HG02642 (cell line): ENCODE measurements around the gene HTRA1.

Source experiments
- ATAC-seq: cut with Tn5 transposase; IDR thresholded peaks from one replicate; pipeline ENCODE4 v1.9.1; 2021; ENCODE audit warnings: mild to moderate bottlenecking; ENCODE audit not compliant: unreplicated experiment, poor library complexity

HTRA1 gene

GRCh38 chr10:122471531-122472177 is 10.3 kb downstream of the HTRA1 start:
- ATAC-seq: no peak

DNA sequence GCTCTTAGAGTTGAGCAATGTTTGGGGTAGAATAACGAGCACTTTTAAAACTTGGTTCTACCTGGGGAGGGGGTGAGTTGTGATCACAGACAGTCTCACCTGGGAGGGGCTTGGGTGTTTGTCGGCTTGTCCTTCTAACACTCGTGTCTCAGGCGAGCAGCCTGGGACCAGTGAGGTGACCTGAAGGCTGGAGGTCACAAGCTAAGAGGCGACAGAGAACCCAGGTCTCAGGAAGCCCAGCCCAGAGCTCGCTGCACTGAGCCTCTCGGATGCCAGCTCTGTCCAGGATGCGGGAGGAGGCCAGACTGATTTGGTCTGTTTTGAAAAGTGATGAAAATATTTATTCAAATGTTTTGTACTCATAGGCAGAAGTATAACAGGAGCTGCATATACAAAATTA is 11.8 kb downstream of the HTRA1 start:
- ATAC-seq: no peak

DNA sequence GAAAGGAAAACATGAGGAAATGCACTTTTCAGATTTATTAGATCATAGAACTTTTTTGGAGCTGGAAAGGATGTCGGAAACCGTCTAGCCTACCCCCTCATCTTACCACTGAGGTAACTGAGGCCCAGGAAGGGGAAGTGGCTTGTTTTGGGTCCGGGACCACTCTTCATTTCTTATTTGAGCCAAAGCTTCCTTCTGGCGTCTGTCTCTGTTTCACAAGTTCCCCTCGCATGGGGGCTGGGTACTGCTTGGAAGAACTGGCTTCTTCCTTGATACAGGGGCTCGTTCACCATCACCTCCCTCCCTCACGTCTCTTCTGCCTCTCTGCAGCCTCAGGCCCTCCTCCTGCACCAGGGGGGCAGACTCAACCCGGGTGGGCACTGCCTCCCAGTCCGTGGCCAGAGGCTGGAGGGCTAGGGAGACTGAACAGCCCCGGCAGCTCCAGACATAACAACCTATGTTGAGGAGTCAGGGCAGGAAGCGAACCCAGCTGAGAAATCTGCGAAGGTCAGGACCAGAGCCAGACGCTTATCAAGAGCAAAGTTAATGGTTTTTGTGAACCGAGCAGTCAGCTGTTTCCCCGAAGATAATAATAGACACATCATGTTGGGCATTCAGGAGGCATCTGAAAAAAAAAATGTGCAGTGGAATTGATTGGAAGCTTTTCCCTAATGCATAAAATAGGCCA is 12.9 kb downstream of the HTRA1 start:
- ATAC-seq: no peak

- ATAC-seq: no peak
Measured at GRCh38 chr10:122475100-122475499, 13.7 kb downstream of the HTRA1 start.

DNA sequence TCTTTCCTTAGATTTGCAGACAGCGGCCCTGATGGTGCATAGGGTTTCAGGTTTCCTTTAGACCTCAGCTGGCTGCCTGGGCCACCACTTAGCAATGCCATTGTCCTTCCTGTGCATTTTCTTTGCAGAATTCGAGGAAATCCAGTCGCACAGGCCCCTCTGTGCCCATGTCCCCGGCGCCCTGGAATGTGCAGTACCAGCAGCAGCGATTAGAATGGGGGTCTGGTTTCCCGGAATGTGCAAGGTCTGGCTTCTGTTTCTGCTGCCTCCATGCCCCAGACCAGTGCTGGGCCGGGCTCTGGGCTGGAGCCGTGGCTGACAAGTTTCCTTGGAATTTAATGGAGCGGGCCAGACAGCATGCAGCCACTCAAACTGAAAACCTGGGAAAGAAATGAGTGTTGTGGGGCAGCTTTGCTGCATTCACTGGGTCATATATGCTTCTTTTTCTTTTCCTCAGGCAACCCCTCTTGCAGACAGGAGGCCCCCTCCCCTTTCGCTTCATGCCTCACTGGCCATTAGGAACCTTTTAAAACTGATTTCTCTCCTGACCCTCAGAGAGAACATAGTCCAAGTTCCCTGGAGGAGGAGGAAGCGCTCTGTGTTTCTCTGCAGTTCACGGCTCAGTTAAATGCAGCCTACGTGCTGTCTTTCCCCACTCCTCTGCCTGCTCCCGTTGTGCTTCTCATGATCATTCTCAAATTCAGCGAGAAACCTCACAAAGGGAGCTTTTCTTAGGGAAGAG is 14.4 kb downstream of the HTRA1 start:
- no peak for ATAC-seq

DNA sequence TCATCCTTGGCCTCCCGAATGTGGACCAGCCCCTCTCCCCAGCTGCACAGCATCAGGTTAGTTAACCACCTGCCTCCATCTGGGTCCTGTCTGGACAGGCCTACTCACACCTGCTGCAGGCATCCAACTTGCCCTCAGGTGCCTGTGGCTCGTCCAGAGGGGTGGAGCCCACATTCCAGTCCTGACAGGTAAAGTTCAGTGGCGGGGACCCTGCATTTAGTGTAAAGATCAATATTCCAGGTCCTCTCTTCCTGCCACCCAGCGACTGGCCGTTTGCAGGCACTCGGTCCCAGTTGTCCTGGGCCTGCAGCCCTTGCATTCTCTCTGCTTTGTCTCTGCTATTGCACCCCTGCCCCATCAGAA is 15.0 kb downstream of the HTRA1 start:
- no peak for ATAC-seq

- ATAC-seq: no peak
Measured at GRCh38 chr10:122477436-122477835, 16.1 kb downstream of the HTRA1 start.

DNA sequence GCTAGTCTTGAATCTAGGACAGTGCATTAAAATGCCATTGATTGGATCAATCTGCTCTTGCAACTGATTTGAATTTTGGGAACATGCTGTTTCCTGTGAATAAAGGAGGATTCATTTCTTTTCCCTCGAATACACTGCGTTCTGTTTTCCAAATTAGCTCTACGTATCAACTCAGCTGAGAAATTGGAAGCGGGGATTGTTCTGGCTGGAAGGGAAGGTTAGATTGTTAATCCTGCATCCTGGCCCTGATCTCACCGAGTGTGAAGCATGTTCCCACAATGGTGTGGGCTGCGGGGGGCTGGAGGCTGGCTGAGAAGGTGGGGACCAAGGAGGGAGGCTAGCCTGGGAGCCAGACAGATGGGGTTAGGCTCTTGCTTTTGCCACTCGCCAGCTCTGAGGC is 17.6 kb downstream of the HTRA1 start:
- no peak for ATAC-seq

- ATAC-seq: no peak
Measured at GRCh38 chr10:122480146-122480833, 18.9 kb downstream of the HTRA1 start.

GRCh38 chr10:122481296-122482056 is 20.1 kb downstream of the HTRA1 start:
- no peak for ATAC-seq

DNA sequence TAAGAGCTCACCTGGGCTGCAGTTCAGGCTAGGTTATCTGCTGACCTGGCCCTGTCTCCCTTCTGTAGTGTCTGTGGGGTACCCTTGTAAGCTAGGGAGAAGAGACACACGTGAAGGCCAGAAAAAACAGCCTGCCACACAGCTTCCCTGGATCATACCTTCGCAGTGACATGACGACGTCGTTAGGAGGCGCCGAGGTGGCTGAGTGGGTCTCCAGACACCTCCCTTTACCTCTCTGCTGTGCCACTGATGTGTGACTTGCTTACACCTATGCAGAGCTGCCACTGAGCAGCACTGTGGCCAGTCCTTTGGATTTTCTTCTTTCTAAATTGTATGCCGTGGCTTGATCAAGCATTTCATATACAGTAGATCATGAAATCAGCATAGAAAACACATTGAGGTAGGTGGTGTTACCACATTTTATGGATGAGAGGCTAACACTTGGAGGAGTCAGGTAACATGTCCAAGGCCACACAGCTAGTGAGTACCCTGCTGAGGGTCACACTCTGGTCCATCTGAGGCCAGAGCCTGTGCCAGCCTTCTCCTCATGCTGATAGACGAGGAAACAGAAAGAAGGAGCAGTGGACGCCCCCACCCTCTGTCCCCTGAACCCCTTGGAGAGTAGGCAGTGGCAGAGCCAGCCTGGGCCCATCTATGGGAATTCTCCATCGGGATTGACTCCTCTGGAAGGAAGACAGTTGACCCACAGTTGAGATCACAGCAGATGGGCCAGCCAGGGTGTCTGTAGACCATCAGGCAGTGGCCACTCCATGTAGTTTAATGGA is 23.1 kb downstream of the HTRA1 start:
- no peak for ATAC-seq

- ATAC-seq: no peak
Measured at GRCh38 chr10:122485670-122486069, 24.3 kb downstream of the HTRA1 start.

DNA sequence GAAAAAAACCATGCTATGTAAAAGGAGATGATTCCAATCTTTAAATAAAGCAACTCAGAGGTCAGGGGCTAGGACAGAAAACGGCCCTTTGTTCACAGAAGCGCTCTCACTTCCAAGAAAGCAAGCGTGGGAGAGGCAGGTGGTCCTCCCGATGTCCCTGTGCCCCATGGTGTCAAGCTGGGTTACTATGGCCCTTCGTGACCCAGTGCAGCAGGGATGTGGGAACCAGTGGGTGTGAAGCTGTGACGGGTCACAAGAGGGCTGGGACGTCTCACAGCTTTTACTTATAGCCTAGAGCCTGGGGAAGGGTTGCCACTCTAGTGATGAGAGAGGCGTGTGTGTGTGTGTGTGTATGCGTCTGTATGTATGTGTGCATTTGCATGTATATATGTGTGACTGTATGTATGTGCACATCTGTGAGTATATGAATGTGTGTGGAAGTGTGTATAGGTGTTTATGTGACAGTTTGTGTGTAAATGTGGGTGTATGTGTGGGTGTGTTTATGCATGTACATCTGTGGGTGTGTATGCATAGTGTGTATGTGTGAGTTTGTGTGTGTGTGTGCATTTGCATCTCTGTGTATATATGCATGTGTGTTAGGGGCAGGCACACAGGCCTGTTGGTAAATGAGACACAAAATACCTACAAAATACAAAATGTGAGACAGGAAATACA is 25.2 kb downstream of the HTRA1 start:
- ATAC-seq: no peak

DNA sequence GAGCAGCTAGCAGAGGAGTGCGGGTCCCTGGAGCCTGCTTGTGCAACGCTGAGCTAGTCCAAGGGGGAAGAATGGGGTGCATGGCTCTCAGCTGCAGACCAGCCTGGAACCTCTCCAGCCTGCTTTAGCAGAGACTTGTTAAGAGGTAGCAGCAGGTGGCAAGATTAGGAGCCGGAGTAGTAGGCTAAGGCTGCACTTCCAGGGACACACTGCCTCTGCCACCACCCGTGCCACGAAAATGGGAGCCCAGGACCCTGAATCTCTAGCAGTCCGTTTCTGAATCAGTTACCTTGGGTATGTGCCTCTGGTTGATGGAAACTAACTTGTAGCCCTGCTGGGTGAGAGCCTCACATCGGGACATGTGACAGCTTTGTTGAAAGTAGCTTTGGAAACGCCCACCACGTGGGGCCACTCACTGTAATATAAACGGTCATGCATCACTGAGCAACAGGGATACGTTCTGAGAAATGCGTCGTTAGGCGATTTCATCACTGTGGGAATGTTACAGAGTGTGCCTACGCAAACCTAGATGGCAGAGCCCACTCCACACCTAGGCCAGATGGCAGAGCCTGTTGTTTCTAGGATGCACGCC is 25.9 kb downstream of the HTRA1 start:
- ATAC-seq: no peak

GRCh38 chr10:122490268-122490667 is 28.9 kb downstream of the HTRA1 start:
- ATAC-seq: no peak

- no peak for ATAC-seq
Measured at GRCh38 chr10:122490786-122491680, 29.7 kb downstream of the HTRA1 start.

- no peak for ATAC-seq
Measured at GRCh38 chr10:122492006-122492405, 30.7 kb downstream of the HTRA1 start.
